Measurements from ENCODE around the gene RRAS2. TPM values are rescaled to one million over a fixed set of nuclear protein-coding genes. Genes with fewer than 3 reads are reported as not detected.

RRAS2 gene
- total and polyA plus RNA-seq, 10 of the 15 experiments (the other 5 are each of a cell fraction or from before 2014, with no cell fraction given), result 26.9 to 72.4 (median 45.4) TPM

- TF ChIP-seq ZBTB40 (IDR thresholded peaks at IDR 0.05; ENCODE audit: borderline replicate concordance) (no peak), ZBTB4 (CRISPR knock-in tag; IDR thresholded peaks at IDR 0.05) (no peak), ETV6 (conservative IDR thresholded peaks at IDR 0.05 in 1 of 2, IDR thresholded peaks at IDR 0.05 in 1 of 2; ENCODE audit: borderline replicate concordance in 1 of 2, low read depth in 1 of 2) (no peak), IRF5 (IDR thresholded peaks at IDR 0.05; ENCODE audit: borderline replicate concordance) (no peak), CHD4 (IDR thresholded peaks at IDR 0.05) (no peak), JUND (IDR thresholded peaks at IDR 0.05; ENCODE audit: low read depth, low read length) (no peak), PAX5 (IDR thresholded peaks at IDR 0.05; ENCODE audit: borderline replicate concordance, low read depth, low read length) (no peak), IRF3 (IDR thresholded peaks at IDR 0.05) (no peak), HSF1 (IDR thresholded peaks at IDR 0.05; ENCODE audit: low read depth, low read length) (no peak), RAD51 (IDR thresholded peaks at IDR 0.05) (no peak), RELA (IDR thresholded peaks at IDR 0.05; ENCODE audit: borderline replicate concordance, partially characterized antibody) (no peak), RBBP5 (conservative IDR thresholded peaks at IDR 0.05) (no peak), MEF2A (IDR thresholded peaks at IDR 0.05; ENCODE audit: insufficient read depth, low read depth, low read length) (no peak), TCF3 (IDR thresholded peaks at IDR 0.05; ENCODE audit: borderline replicate concordance, insufficient read depth, low read depth, low read length) (no peak), E2F4 (IDR thresholded peaks at IDR 0.05; ENCODE audit: low read depth, low read length) (no peak), MTA3 (IDR thresholded peaks at IDR 0.05; ENCODE audit: borderline replicate concordance, low read length) (no peak), FOXM1 (IDR thresholded peaks at IDR 0.05; ENCODE audit: low read depth, low read length) (no peak), MXI1 (IDR thresholded peaks at IDR 0.05; ENCODE audit: low read depth, low read length) (no peak)
Measured at GRCh38 chr11:14315130-14315529, 43.9 kb downstream of the RRAS2 start (continued).
